ENCODE results near the gene SPACA7. TPM values are rescaled to one million over a fixed set of nuclear protein-coding genes. Genes with fewer than 3 reads are reported as not detected.
A peak's percentile ranks its signal among the peaks of the same experiment; 100 is the strongest.

SPACA7 gene
- total RNA-seq, 1 experiment from 2014 or later = not detected

DNA sequence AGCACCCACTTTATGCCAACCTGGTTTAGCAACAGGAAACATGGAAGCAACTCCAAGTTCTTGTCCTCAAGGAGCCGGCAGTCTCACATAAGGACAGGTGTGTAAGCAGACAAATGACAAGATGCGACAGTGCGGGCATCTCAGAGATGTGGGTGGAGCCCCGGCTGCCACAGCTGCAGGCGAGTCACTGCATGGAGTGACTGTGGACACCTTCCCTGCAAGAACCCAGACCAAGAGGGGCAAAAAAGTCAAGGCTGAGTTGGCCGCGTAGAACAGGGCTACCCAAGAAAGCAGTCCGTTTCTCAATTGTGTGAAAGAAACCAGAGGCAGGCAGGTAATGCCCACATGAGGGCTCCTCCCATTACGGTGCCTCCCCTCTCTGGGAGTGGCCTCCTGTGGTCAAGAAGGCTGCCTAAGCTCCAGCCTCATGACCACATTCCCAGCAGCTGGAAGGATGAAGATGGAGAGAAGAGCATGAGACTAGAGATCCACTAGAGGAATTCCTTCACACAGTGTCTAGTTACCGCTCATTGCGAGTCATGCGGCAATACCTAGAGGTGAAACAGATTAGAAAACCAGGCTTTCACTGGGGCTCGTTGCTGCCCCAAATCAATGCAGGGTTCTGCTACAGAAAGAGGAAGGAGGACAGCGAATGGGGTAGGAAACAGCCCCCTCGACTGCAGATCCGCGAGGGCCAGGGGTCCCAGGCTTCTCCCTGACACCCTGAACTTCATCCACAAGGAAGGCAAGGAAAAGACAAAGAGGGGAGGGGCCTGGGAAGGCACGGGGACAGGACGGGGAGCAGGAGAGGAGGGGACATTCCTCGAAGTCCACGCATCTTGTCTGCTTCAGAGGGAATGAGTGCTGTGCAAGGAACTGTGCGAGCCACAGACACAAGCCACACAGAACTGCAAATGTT lies 80.2 kb downstream of the SPACA7 start:
- Histone ChIP-seq H3K79me1 (ENCODE audit: insufficient read depth, low read depth, low read length, poor library complexity, severe bottlenecking) (no peaks in the 10 kb centered on the region), H2AK5ac (ENCODE audit: insufficient read length, low read length) (no peak overlapping the region), H4K91ac (ENCODE audit: insufficient read length, low read depth, low read length) (no peak overlapping the region), H3K56ac (ENCODE audit: insufficient read length, low read depth, low read length) (no peak overlapping the region), H3K23me2 (ENCODE audit: insufficient read length, low read depth, low read length, poor library complexity, severe bottlenecking) (no peaks in the 10 kb centered on the region), H2BK5ac (ENCODE audit: insufficient read length, low read length) (no peak overlapping the region), H2BK120ac (ENCODE audit: low read depth, low read length, poor library complexity, severe bottlenecking) (no peak overlapping the region), H3K14ac (ENCODE audit: insufficient read depth, low read length) (no peak overlapping the region), H3K27me3 (ENCODE audit: insufficient read depth, low read length) (no peaks in the 10 kb centered on the region), H3T11ph (ENCODE audit: low read length) (no peak overlapping the region), H4K8ac (replicated peaks; ENCODE audit: insufficient read length, low read depth, low read length) (no peak overlapping the region), H3K79me2 (ENCODE audit: insufficient read depth, low read length) (no peaks in the 10 kb centered on the region), H2BK12ac (ENCODE audit: insufficient read length, low read depth, low read length) (no peak overlapping the region), H3K9ac (ENCODE audit: extremely low read depth, insufficient read length, low read length) (no peak overlapping the region), H4K5ac (ENCODE audit: insufficient read length, low read depth, low read length) (no peak overlapping the region), H3K4me2 (ENCODE audit: insufficient read depth, insufficient read length, low read length) (no peak overlapping the region), H2BK20ac (ENCODE audit: low read depth, low read length, poor library complexity, severe bottlenecking) (no peak overlapping the region), H3K4me1 (ENCODE audit: insufficient read depth, low read length) (no peaks in the 10 kb centered on the region), H3K4ac (ENCODE audit: low read depth, low read length) (no peak overlapping the region), H4K20me1 (ENCODE audit: control insufficient read depth, insufficient read depth, insufficient read length) (no peaks in the 10 kb centered on the region), H2AFZ (ENCODE audit: low read length) (no peak overlapping the region), H3K18ac (ENCODE audit: insufficient read length, low read depth, low read length) (no peak overlapping the region), H3K23ac (ENCODE audit: insufficient read length, low read depth, low read length) (no peak overlapping the region), H3K27ac (ENCODE audit: insufficient read length, low read depth, low read length) (no peak overlapping the region), H2BK15ac (ENCODE audit: low read depth, low read length) (no peak overlapping the region), H3K9me3 (ENCODE audit: control insufficient read depth, low read depth, low read length) (no peaks in the 10 kb centered on the region)
- TF ChIP-seq, protein P1, sequence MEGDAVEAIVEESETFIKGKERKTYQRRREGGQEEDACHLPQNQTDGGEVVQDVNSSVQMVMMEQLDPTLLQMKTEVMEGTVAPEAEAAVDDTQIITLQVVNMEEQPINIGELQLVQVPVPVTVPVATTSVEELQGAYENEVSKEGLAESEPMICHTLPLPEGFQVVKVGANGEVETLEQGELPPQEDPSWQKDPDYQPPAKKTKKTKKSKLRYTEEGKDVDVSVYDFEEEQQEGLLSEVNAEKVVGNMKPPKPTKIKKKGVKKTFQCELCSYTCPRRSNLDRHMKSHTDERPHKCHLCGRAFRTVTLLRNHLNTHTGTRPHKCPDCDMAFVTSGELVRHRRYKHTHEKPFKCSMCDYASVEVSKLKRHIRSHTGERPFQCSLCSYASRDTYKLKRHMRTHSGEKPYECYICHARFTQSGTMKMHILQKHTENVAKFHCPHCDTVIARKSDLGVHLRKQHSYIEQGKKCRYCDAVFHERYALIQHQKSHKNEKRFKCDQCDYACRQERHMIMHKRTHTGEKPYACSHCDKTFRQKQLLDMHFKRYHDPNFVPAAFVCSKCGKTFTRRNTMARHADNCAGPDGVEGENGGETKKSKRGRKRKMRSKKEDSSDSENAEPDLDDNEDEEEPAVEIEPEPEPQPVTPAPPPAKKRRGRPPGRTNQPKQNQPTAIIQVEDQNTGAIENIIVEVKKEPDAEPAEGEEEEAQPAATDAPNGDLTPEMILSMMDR (conservative IDR thresholded peaks at IDR 0.05) = no peak
- Mint-ChIP-seq H3K4me3 (no peak overlapping the region), H3K27me3 (ENCODE audit: low read depth) (peaks cover 19% of the 10 kb centered on the region), H3K36me3 (ENCODE audit: insufficient read depth in 1 of 3, low read depth in 3 of 3) (no peaks in the 10 kb centered on the region; a peak in 1 of 7 replicates), H3K4me1 (no peaks in the 10 kb centered on the region), H3K27ac (no peak overlapping the region), H3K9me3 (peaks cover 6 to 9% of the 10 kb centered on the region in 2 experiments; a peak in 3 of 5 replicates)
- peak; percentile 17 for DNase-seq
- WGBS (ENCODE audit: extremely low coverage, insufficient read length, low lambda C conversion rate) = no CpG with 5 or more reads among the region's 22 CpGs
